ENCODE results near the gene HIPK3.
A peak's percentile ranks its signal among the peaks of the same experiment; 100 is the strongest.

HIPK3 gene

DNA sequence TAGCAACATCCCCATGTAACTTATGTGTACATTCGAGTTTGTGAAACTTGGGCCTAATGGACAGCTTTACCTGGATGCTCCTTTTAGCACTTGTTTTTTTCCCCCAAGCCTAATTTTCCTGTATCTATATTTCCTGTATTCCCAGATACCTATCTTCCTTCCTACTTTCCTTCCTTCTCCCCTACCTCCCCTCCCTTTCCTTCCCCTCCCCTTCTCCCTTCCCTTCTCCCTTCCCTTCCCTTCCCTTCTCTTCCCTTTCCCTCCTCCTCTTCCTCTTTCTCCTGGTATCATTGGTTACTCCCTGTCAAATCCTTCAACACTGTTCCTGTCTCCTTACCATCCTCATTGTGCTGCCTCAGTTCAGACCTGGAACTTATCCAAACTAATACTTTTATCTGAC, 111.8 kb downstream of the HIPK3 start:
- no peak overlapping the region for H3K27ac ChIP-seq
- H3K9ac ChIP-seq = no peak overlapping the region
- H3K79me2 ChIP-seq = no peaks in the 10 kb centered on the region
- TF ChIP-seq, protein P1, sequence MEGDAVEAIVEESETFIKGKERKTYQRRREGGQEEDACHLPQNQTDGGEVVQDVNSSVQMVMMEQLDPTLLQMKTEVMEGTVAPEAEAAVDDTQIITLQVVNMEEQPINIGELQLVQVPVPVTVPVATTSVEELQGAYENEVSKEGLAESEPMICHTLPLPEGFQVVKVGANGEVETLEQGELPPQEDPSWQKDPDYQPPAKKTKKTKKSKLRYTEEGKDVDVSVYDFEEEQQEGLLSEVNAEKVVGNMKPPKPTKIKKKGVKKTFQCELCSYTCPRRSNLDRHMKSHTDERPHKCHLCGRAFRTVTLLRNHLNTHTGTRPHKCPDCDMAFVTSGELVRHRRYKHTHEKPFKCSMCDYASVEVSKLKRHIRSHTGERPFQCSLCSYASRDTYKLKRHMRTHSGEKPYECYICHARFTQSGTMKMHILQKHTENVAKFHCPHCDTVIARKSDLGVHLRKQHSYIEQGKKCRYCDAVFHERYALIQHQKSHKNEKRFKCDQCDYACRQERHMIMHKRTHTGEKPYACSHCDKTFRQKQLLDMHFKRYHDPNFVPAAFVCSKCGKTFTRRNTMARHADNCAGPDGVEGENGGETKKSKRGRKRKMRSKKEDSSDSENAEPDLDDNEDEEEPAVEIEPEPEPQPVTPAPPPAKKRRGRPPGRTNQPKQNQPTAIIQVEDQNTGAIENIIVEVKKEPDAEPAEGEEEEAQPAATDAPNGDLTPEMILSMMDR (IDR thresholded peaks at IDR 0.05) = no peak
- H3K4me2 ChIP-seq (ENCODE audit: low read length) = no peak overlapping the region
- H3K36me3 ChIP-seq (ENCODE audit: control insufficient read depth, insufficient read depth, low read length) = no peaks in the 10 kb centered on the region
- H2AFZ ChIP-seq = peak overlapping the region; percentile 22
- no peaks in the 10 kb centered on the region for H3K27me3 ChIP-seq (ENCODE audit: control insufficient read depth, insufficient read depth, low read length)
- no peaks in the 10 kb centered on the region for H3K4me1 ChIP-seq
- no peaks in the 10 kb centered on the region for H3K9me3 ChIP-seq (ENCODE audit: control insufficient read depth, low read length)
- no peak overlapping the region for H3K4me3 ChIP-seq (ENCODE audit: low read depth, low read length)

DNA sequence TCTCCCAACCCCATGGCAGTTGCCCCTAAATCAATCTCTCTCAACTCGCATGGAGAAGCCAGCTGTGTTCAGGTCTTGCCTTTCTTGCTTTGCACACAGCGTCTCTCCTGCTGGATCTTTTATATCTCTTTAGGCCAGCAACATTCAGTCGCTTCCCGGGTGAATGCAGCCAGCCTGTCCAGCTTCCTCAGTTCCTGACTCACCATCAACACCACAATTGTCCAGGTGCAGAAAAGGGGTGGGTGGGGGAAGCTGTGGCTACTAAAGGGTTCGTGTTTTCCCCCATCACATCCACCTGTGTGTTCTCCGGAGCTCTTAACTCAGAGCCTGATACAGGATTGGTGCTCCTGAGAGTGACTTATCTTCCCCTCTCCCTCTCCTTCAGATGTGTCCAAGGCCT, 116.5 kb downstream of the HIPK3 start:
- H3K4me1 ChIP-seq = peaks cover 7% of the 10 kb centered on the region

DNA sequence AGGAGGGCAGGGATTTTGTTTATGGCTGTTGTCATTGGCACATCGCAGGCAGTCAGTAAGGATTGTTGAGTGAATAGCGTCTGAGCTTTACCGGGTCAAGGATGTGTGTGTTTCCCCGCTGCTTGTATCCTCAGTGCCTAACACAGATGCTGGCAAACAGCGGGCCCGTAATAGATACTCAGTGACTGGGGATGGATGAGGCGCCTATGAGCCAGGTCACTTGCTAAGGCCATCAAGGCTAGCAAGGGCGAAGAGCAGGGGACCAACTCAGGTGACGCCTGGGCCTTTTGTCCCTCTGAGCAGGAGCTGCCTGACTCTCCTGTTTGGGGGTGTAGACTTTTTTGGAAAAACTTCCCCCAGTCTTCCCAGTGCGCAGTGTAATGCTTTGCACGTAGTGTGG, 118.1 kb downstream of the HIPK3 start:
- no peak overlapping the region for H3K4me2 ChIP-seq (ENCODE audit: low read length)
- no peak overlapping the region for H3K4me3 ChIP-seq (ENCODE audit: low read depth, low read length)
- no peaks in the 10 kb centered on the region for H3K27me3 ChIP-seq (ENCODE audit: control insufficient read depth, insufficient read depth, low read length)
- TF ChIP-seq, protein P1 (IDR thresholded peaks at IDR 0.05) = no peak
- peak overlapping the region; percentile 70 for H3K27ac ChIP-seq
- peaks cover 20% of the 10 kb centered on the region for H3K79me2 ChIP-seq
- no peaks in the 10 kb centered on the region for H3K9me3 ChIP-seq (ENCODE audit: control insufficient read depth, low read length)
- H3K36me3 ChIP-seq (ENCODE audit: control insufficient read depth, insufficient read depth, low read length) = no peaks in the 10 kb centered on the region
- H3K9ac ChIP-seq = no peak overlapping the region
- peaks cover 12% of the 10 kb centered on the region for H3K4me1 ChIP-seq
- H2AFZ ChIP-seq = no peak overlapping the region

More for the DNA sequence above, 116.5 kb downstream of the HIPK3 start:
- Histone ChIP-seq H3K4me3 (ENCODE audit: low read depth, low read length) (no peak overlapping the region), H3K4me2 (ENCODE audit: low read length) (no peak overlapping the region), H2AFZ (no peak overlapping the region), H3K79me2 (peaks cover 7% of the 10 kb centered on the region), H3K27me3 (ENCODE audit: control insufficient read depth, insufficient read depth, low read length) (no peaks in the 10 kb centered on the region), H3K36me3 (ENCODE audit: control insufficient read depth, insufficient read depth, low read length) (no peaks in the 10 kb centered on the region), H3K9me3 (ENCODE audit: control insufficient read depth, low read length) (no peaks in the 10 kb centered on the region), H3K9ac (no peak overlapping the region), H3K27ac (no peak overlapping the region)
- TF ChIP-seq, protein P1 (IDR thresholded peaks at IDR 0.05) = no peak

DNA sequence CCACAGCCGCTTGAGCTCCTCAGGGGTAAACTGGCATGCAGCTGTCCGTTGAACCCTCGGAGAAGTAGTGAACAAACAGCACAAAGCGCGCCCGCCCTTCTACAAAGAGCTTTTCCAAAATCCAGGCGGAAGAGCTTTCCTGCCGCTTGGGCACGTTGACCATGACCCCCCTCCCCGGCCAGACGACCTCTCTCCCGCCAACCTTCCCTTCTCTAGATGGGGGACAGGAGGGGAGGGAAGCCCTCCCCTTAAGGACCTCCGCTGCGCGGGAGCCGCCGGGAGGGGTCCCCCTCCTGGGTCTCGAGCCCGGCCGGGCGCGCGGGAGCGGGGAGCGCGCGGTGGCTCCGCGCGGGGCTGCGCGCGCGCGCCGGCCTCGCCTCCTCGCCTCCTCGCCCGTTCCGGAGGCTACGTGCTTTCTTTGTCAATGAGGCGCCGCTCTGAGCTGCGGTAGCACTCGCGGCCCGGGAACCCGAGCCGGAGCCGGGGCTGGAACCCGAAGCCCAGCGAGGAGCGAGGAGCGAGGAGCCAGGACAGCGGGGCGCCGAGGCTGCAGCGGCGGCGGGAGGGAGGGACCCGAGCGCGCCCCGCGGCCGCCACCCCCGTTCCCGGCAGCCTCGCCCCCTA, 118.6 kb downstream of the HIPK3 start, which contains the start of gene KIAA1549L:
Gene KIAA1549L (plus strand): TSS at position 421 of the 624 bp plus-strand sequence.
- H3K79me2 ChIP-seq = peaks cover 25% of the 10 kb centered on the region
- H3K9ac ChIP-seq = peak within 1 kb of the TSS; percentile 28
- no peak within 1 kb of the TSS for H3K4me3 ChIP-seq (ENCODE audit: low read depth, low read length)
- H3K4me2 ChIP-seq (ENCODE audit: low read length) = peak within 1 kb of the TSS; percentile 42
- H2AFZ ChIP-seq = peak within 1 kb of the TSS; percentile 50
- no peaks in the 10 kb centered on the region for H3K9me3 ChIP-seq (ENCODE audit: control insufficient read depth, low read length)
- peaks cover 14% of the 10 kb centered on the region for H3K4me1 ChIP-seq
- TF ChIP-seq, protein P1 (IDR thresholded peaks at IDR 0.05) = no peak
- no peaks in the 10 kb centered on the region for H3K36me3 ChIP-seq (ENCODE audit: control insufficient read depth, insufficient read depth, low read length)
- H3K27ac ChIP-seq = peak within 1 kb of the TSS; percentile 94
- H3K27me3 ChIP-seq (ENCODE audit: control insufficient read depth, insufficient read depth, low read length) = no peaks in the 10 kb centered on the region
